Measurements from ENCODE around the gene SENP5. TPM values are rescaled to one million over a fixed set of nuclear protein-coding genes. Genes with fewer than 3 reads are reported as not detected.

SENP5 gene
- total and polyA plus RNA-seq, 2 of the 8 experiments (the other 6 are each of a cell fraction or from before 2014, with no cell fraction given), result 6.7 to 27.3 TPM

- H3K9ac ChIP-seq (replicated peaks in 1 of 4; ENCODE audit: extremely low read depth in 1 of 4, low read depth in 3 of 4, low read length in 3 of 4), result no peak overlapping the region
- no peak overlapping the region for H3K14ac ChIP-seq (ENCODE audit: insufficient read length)
- WGBS, 2 experiments (ENCODE audit: extremely low coverage in 1 of 2, insufficient coverage in 1 of 2, insufficient read length in 1 of 2, insufficient replicate concordance in 2 of 2, low coverage in 1 of 2, low lambda C conversion rate in 2 of 2, missing lambda C conversion rate in 1 of 2), result 94% methylated on average over 13 of the region's 13 CpGs; no CpG with 5 or more reads in 1 of the 2 experiments
- H3K4ac ChIP-seq (replicated peaks; ENCODE audit: insufficient read length, low read depth, low read length), result no peak overlapping the region
- no peaks in the 10 kb centered on the region; the same call in 1 of the 2 replicates for H3K79me1 ChIP-seq (ENCODE audit: low read depth, low read length)
- POLR2A ChIA-PET (ENCODE audit: partially characterized antibody), result interaction anchor here (0.6 kb wide), 1 partner anchor 59 kb away, joined by 3 read pairs; no protein-coding TSS in a partner anchor
- no peak overlapping the region for H2BK120ac ChIP-seq (replicated peaks; ENCODE audit: low read depth, low read length)
- H2BK15ac ChIP-seq (ENCODE audit: low read length), result no peak overlapping the region
- no peaks in the 10 kb centered on the region for H3K27me3 ChIP-seq (replicated peaks in 1 of 4; ENCODE audit: control insufficient read depth in 3 of 4, extremely low read depth in 1 of 4, insufficient read depth in 3 of 4, low read length in 3 of 4)
- H3K23ac ChIP-seq (ENCODE audit: insufficient read length), result no peak overlapping the region
- no peak overlapping the region for H3K56ac ChIP-seq (replicated peaks; ENCODE audit: insufficient read length, low read depth, low read length)
- no peak overlapping the region for H3K18ac ChIP-seq (ENCODE audit: extremely low read depth, low read length)
- peaks cover 0 to 36% of the 10 kb centered on the region in 2 experiments; a peak in 2 of 4 replicates for H3K79me2 ChIP-seq (ENCODE audit: control insufficient read depth in 1 of 2, insufficient read depth in 2 of 2, low read length in 2 of 2)
- no peak for DNase-seq (ENCODE audit: low read depth in 1 of 2, low spot score in 2 of 2)
- no peak overlapping the region for H2AK5ac ChIP-seq (ENCODE audit: low read depth, low read length)
- H3K4me1 ChIP-seq (replicated peaks in 1 of 4; ENCODE audit: control insufficient read depth in 3 of 4, insufficient read depth in 4 of 4, low read length in 3 of 4), result no peaks in the 10 kb centered on the region
- H4K5ac ChIP-seq (ENCODE audit: insufficient read length, low read depth, low read length), result no peak overlapping the region
- no peak overlapping the region for H3K27ac ChIP-seq (ENCODE audit: low read depth, low read length)
- H4K8ac ChIP-seq (ENCODE audit: extremely low read depth, insufficient read depth, low read length), result no peak overlapping the region
- H2BK5ac ChIP-seq (ENCODE audit: low read depth, low read length), result no peak overlapping the region
- no peak overlapping the region for H3K4me2 ChIP-seq (ENCODE audit: insufficient read depth in 1 of 2, low read depth in 2 of 2, low read length in 2 of 2)
- no peak overlapping the region for H2BK12ac ChIP-seq (ENCODE audit: low read depth, low read length)
- H3K4me3 ChIP-seq (ENCODE audit: extremely low read depth in 1 of 4, insufficient read depth in 2 of 4, low read depth in 3 of 4, low read length in 4 of 4), result no peak overlapping the region
- H3K9me3 ChIP-seq (ENCODE audit: insufficient read depth in 2 of 2, low read depth in 1 of 2, low read length in 1 of 2), result no peaks in the 10 kb centered on the region
- no peaks in the 10 kb centered on the region for H4K20me1 ChIP-seq (replicated peaks in 1 of 2; ENCODE audit: control insufficient read depth in 1 of 2, insufficient read depth in 2 of 2, low read length in 2 of 2)
- no peak overlapping the region for H2BK20ac ChIP-seq (ENCODE audit: low read length)
- no peak for TF ChIP-seq HDAC6 (IDR thresholded peaks at IDR 0.05; ENCODE audit: low read depth, low read length)
- no peak for TF ChIP-seq TAF7 (optimal IDR thresholded peaks at IDR 0.05; ENCODE audit: borderline replicate concordance, low read depth, low read length)
- no peak for TF ChIP-seq USF2 (IDR thresholded peaks at IDR 0.05; ENCODE audit: low read length)
- TF ChIP-seq SP2 (IDR thresholded peaks at IDR 0.05; ENCODE audit: low read length), result no peak
- no peak for TF ChIP-seq JUN (IDR thresholded peaks at IDR 0.05; ENCODE audit: low read depth, low read length)
- no peak for TF ChIP-seq KDM5A (IDR thresholded peaks at IDR 0.05; ENCODE audit: low read length)
- FAIRE-seq, result no peak
- CTCF ChIA-PET (ENCODE audit: partially characterized antibody), result no interaction called here
- H2AFZ ChIP-seq (ENCODE audit: low read length), result no peak overlapping the region
- H4K91ac ChIP-seq (replicated peaks; ENCODE audit: insufficient read length, low read length), result no peak overlapping the region
- no peaks in the 10 kb centered on the region; a peak in 1 of 8 replicates for H3K36me3 ChIP-seq (ENCODE audit: control insufficient read depth in 2 of 4, insufficient read depth in 4 of 4, low read length in 3 of 4)
- no peaks in the 10 kb centered on the region for H3K23me2 ChIP-seq (ENCODE audit: low read depth, low read length)
These were observed 27.0 kb downstream of the SENP5 start for GRCh38 chr3:196894557-196895295.
